HL-60 (cell line): ENCODE data around the gene PLEKHD1.

Experiments
- DNase-seq, 2 experiments: peaks; one replicate each; pipeline ENCODE4 v3.0.0-alpha.2; 2010 to 2020; ENCODE audit warnings: low read depth in 1 of 2, low spot score in 1 of 2
- H3K27ac ChIP-seq: fragments of 250-450 bp; sonication (Bioruptor Pico); replicated peaks from 2 replicates; pipeline ENCODE4 v1.5.1; 2020; ENCODE audit warnings: mild to moderate bottlenecking, moderate library complexity
- H3K27me3 ChIP-seq: fragments of 250-450 bp; sonication (Bioruptor Pico); 2 replicates; pipeline ENCODE4 v1.5.1; 2021; ENCODE audit warnings: mild to moderate bottlenecking, moderate library complexity; ENCODE audit not compliant: insufficient read depth, poor library complexity, severe bottlenecking
- H3K4me3 ChIP-seq: replicated peaks from 2 replicates; pipeline ENCODE4 v1.5.1; 2011; ENCODE audit warnings: mild to moderate bottlenecking, control low read depth, low read length; ENCODE audit not compliant: insufficient read depth
- GABPA ChIP-seq: IDR thresholded peaks from 2 replicates; pipeline ENCODE4 v1.6.1; 2012; ENCODE audit warnings: low read depth
- POLR2AphosphoS5 ChIP-seq: IDR thresholded peaks from 2 replicates; pipeline ENCODE4 v1.6.1; 2012; ENCODE audit warnings: low read depth
- SPI1 ChIP-seq: IDR thresholded peaks from 2 replicates; pipeline ENCODE4 v1.6.1; 2012; ENCODE audit warnings: low read depth, mild to moderate bottlenecking, borderline replicate concordance
- TF ChIP-seq, protein P1 (sequence below): IDR thresholded peaks from 2 replicates; pipeline ENCODE4 v1.6.1; 2012; ENCODE audit warnings: low read depth; ENCODE audit not compliant: insufficient replicate concordance
- TF ChIP-seq, protein P2 (sequence below): IDR thresholded peaks from one replicate; pipeline ENCODE4 v1.5.1; 2011; ENCODE audit warnings: low read length, control low read depth, inconsistent platforms; ENCODE audit not compliant: insufficient read depth

The PLEKHD1 gene

DNA sequence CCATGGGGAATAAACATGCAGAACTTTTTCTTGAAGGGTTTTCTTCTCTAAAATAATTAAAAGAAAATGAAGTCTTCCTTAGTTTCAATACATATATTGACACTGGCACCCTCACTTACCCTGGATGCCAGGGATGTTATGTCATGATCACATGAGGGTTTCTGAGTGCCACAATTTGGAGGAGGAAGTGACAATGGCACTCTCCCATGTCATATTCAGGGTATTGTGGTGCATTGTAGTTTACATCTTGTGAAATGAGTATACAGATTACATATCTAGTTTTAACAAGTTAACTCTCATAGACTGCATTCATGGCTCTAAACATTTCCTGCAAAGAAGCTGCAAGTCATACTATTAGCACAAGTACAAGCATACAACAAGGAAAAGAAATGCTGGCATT, 52.4 kb downstream of the PLEKHD1 start:
- Histone ChIP-seq H3K27me3 (no peaks in the 10 kb centered on the region), H3K4me3 (no peak overlapping the region), H3K27ac (no peak overlapping the region)
- no peak for TF ChIP-seq POLR2AphosphoS5
- no peak for TF ChIP-seq SPI1
- TF ChIP-seq, protein P1, sequence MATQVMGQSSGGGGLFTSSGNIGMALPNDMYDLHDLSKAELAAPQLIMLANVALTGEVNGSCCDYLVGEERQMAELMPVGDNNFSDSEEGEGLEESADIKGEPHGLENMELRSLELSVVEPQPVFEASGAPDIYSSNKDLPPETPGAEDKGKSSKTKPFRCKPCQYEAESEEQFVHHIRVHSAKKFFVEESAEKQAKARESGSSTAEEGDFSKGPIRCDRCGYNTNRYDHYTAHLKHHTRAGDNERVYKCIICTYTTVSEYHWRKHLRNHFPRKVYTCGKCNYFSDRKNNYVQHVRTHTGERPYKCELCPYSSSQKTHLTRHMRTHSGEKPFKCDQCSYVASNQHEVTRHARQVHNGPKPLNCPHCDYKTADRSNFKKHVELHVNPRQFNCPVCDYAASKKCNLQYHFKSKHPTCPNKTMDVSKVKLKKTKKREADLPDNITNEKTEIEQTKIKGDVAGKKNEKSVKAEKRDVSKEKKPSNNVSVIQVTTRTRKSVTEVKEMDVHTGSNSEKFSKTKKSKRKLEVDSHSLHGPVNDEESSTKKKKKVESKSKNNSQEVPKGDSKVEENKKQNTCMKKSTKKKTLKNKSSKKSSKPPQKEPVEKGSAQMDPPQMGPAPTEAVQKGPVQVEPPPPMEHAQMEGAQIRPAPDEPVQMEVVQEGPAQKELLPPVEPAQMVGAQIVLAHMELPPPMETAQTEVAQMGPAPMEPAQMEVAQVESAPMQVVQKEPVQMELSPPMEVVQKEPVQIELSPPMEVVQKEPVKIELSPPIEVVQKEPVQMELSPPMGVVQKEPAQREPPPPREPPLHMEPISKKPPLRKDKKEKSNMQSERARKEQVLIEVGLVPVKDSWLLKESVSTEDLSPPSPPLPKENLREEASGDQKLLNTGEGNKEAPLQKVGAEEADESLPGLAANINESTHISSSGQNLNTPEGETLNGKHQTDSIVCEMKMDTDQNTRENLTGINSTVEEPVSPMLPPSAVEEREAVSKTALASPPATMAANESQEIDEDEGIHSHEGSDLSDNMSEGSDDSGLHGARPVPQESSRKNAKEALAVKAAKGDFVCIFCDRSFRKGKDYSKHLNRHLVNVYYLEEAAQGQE, result no peak
- TF ChIP-seq, protein P2, sequence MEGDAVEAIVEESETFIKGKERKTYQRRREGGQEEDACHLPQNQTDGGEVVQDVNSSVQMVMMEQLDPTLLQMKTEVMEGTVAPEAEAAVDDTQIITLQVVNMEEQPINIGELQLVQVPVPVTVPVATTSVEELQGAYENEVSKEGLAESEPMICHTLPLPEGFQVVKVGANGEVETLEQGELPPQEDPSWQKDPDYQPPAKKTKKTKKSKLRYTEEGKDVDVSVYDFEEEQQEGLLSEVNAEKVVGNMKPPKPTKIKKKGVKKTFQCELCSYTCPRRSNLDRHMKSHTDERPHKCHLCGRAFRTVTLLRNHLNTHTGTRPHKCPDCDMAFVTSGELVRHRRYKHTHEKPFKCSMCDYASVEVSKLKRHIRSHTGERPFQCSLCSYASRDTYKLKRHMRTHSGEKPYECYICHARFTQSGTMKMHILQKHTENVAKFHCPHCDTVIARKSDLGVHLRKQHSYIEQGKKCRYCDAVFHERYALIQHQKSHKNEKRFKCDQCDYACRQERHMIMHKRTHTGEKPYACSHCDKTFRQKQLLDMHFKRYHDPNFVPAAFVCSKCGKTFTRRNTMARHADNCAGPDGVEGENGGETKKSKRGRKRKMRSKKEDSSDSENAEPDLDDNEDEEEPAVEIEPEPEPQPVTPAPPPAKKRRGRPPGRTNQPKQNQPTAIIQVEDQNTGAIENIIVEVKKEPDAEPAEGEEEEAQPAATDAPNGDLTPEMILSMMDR, result no peak
- no peak for TF ChIP-seq GABPA
- no peak for DNase-seq

DNA sequence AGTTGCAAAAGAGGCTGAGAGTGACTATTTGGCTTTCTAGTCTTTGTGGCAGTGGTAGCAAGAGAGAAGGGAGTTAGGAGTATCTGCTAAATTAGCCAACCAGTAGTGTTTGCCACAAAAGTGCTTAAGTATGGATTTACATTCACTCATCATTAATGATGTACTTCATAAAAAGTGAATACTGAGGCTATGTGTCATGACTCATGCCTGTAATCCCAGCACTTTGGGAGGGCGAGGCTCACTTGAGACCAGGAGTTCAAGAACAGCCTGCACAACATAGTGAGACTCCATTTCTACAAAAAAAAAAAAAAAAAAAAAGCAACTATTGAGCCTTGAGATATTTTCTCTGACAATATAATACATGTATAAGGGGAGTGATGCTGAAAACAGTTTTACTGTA, 53.4 kb downstream of the PLEKHD1 start:
- no peak for DNase-seq

DNA sequence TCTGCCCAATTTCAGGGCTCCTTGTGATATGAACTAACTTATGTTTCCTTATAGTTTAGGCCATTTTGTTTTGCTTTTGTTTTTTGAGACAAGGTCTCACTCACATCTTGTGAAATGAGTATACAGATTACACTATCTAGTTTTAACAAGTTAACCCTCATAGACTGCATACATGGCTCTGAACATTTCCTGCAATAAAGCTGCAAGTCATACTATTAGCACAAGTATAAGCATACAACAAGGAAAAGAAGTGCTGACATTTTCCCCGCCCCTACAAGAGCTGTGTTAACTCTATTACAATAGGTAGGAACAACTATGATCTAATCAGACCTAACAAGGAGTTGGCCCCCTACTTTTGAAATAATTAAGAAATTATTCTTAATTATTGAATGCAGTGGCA, 54.2 kb downstream of the PLEKHD1 start:
- H3K27ac ChIP-seq, result no peak overlapping the region
- DNase-seq, result no peak
- H3K27me3 ChIP-seq, result no peaks in the 10 kb centered on the region
- no peak overlapping the region for H3K4me3 ChIP-seq
- TF ChIP-seq POLR2AphosphoS5, result no peak
- no peak for TF ChIP-seq GABPA
- TF ChIP-seq SPI1, result no peak
- TF ChIP-seq, protein P2, result no peak
- TF ChIP-seq, protein P1, result no peak

More for the DNA sequence above, 53.4 kb downstream of the PLEKHD1 start:
- TF ChIP-seq, protein P1, result no peak
- no peak for TF ChIP-seq GABPA
- TF ChIP-seq, protein P2, result no peak
- H3K27ac ChIP-seq, result no peak overlapping the region
- H3K4me3 ChIP-seq, result no peak overlapping the region
- H3K27me3 ChIP-seq, result no peaks in the 10 kb centered on the region
